GM19239 (cell line): ENCODE measurements around the gene MIDN.

Experiments used
- DNase-seq: peaks from one replicate; pipeline ENCODE4 v3.0.0; 2011; ENCODE audit warnings: low spot score; ENCODE audit not compliant: insufficient read length
- FAIRE-seq: peaks from 2 replicates; lab custom pipeline; 2011; peaks lifted over from hg19 to GRCh38; lab: Jason Lieb, UNC

Gene MIDN

DNA sequence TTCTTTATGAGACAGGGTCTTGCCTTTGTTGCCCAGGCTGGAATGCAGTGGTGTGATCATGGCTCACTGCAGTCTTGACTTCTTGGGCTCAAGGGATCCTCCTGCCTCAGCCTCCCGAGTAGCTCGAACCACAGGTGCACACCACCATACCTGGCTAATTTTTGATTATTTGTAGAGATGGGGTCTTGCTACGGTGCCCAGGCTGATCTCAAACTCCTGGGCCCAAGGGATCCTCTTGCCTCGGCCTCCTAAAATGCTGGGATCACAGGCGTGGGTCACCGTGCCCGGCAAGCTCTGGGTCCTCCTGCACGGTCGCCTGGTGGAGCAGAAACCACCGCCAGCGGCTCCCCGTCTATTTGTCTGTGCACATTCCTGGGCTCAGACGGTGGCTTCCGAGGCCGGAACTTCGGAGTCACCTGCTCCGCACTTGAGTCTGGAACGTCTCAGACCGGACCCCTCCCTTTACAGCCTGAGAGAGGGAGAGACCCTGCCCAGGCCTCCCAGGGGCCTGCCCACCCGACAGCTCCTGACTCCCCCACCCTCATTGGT lies 59.4 kb downstream of the MIDN start:
- FAIRE-seq (no peak), DNase-seq (no peak)

DNA sequence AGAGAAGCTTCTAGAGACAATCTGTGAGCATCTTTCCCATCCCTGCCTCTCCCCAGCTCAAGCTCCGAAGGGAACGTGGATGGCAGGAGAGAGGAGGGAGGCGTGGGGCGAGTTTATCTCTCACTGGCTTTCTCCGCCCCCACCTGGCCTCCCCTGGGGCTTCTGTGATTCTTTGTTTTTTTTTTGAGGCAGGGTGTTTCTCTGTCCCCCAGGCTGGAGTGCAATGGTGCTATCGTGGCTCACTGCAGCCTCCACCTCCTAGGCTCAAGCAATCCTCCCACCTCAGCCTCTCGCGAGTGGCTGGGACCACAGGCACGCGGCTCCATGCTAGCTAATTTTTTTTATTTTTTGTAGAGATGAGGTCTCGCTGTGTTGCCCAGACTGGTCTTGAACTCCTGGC lies 60.3 kb downstream of the MIDN start:
- no peak for FAIRE-seq

More for the DNA sequence above, 60.3 kb downstream of the MIDN start:
- no peak for DNase-seq
